Right cardiac atrium (tissue), 5 donors: Measurements from ENCODE around the gene PLA2G10. TPM values are rescaled to one million over a fixed set of nuclear protein-coding genes. Genes with fewer than 3 reads are reported as not detected.
"Not testable (repeated sequence)": the region's sequence is repeated elsewhere in the genome, so short reads cannot be mapped to it uniquely, and the experiment has no call there.

Experiments used
- ATAC-seq, 2 donors: fragments of 200-7000 bp; cut with Tn5 transposase; one replicate each; pipeline versions ENCODE4 v1.8.0 to v1.9.1; 2020; ENCODE audit warnings: moderate library complexity in 2 of 2, mild to moderate bottlenecking in 1 of 2
- DNase-seq, 3 donors: peaks; one replicate each; pipeline ENCODE4 v3.0.0-alpha.2; 2020
- H3K27ac ChIP-seq: one replicate; pipeline ENCODE4 v1.5.1; 2013; ENCODE audit warnings: mild to moderate bottlenecking, low read length, control low read depth, moderate library complexity
- H3K27me3 ChIP-seq: one replicate; pipeline ENCODE4 v1.6.1; 2013; ENCODE audit not compliant: control insufficient read depth, insufficient read depth
- H3K4me1 ChIP-seq: one replicate; pipeline ENCODE4 v1.6.1; 2013; ENCODE audit warnings: low read length; ENCODE audit not compliant: control insufficient read depth, insufficient read depth
- H3K4me3 ChIP-seq: one replicate; pipeline ENCODE4 v1.5.1; 2013; ENCODE audit warnings: low read length, control low read depth
- H3K9me3 ChIP-seq: one replicate; pipeline ENCODE4 v1.6.1; 2013; ENCODE audit warnings: low read length; ENCODE audit not compliant: control insufficient read depth
- WGBS: extraction: QIAGEN DNeasy Blood & Tissue Kit; methylation state at CpG from one replicate; pipeline ENCODE4 v1.1.7; 2013; 5-methylcytosine and 5-hydroxymethylcytosine counted together
- intact Hi-C, 4 donors: fragments of 100-400 bp; cut with DNase I; formaldehyde crosslinking; loops; one replicate each; pipeline versions ENCODE4 v1.11.0 to v1.14.0; 2022 to 2023
- polyA plus RNA-seq: library from polyadenylated mRNA; stranded (reverse); fragments of 200-250 nt; gene quantifications from one replicate; pipeline ENCODE4 v1.2.3, GENCODE V29; 2013
- total RNA-seq, 4 donors: library from RNA; stranded (reverse); fragmentation: NEBNext Ultra II Directional; extraction: Animal tissue kit (Norgen Biotek cat#: 25700); gene quantifications; one replicate each; pipeline ENCODE4 v1.2.1, GENCODE V29; 2021
- donor health status: healthy with polysubstance abuse.
- donor health status: DM: no; HTN: yes; CAD: no.
- donor health status: DM: no; HTN: no; CAD: no.
- donor health status: DM: no; HTN: yes; CAD: no; lungs with severe emphysema.
- donor health status: DM: yes; HTN: yes; CAD: no.

Gene PLA2G10
- total and polyA plus RNA-seq, 5 donors, result not detected

DNA sequence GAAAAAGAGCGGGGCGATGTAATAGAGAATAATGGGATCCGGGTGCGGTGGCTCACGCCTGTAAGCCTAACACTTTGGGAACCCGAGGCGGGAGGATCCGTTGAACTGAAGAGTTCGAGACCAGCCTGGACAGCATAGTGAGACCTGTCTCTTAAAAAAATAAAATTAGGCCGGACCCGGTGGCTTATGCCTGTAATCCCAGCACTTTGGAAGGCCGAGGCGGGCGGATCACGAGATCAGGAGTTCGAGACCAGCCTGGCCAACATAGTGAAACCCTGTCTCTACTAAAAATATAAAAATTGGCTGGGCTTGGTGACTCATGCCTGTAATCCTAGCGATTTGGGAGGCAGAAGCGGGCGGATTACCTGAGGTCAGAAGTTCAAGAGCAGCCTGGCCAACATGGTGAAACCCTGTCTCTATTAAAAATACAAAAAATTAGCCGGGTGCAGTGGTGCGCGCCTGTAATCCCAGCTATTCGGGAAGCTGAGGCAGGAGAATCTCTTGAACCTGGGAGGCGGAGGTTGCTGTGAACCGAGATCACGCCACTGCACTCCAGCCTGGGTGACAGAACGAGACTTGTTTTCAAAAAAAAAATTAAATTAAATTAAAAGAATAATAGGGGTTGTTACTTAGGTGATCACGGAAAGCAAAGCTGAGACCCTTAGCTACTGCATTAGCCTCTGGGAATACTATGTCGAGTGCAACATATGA is 63.3 kb downstream of the PLA2G10 start:
- H3K27me3 ChIP-seq, H3K9me3 ChIP-seq, H3K4me1 ChIP-seq, intact Hi-C loops, ATAC-seq: not testable (repeated sequence)
- WGBS, result 83% methylated on average over 29 of the region's 29 CpGs
- DNase-seq, result peak in 1 of 3 donors; percentile 56
- peak overlapping the region; percentile 89 for H3K27ac ChIP-seq
- peak overlapping the region; percentile 25 for H3K4me3 ChIP-seq

DNA sequence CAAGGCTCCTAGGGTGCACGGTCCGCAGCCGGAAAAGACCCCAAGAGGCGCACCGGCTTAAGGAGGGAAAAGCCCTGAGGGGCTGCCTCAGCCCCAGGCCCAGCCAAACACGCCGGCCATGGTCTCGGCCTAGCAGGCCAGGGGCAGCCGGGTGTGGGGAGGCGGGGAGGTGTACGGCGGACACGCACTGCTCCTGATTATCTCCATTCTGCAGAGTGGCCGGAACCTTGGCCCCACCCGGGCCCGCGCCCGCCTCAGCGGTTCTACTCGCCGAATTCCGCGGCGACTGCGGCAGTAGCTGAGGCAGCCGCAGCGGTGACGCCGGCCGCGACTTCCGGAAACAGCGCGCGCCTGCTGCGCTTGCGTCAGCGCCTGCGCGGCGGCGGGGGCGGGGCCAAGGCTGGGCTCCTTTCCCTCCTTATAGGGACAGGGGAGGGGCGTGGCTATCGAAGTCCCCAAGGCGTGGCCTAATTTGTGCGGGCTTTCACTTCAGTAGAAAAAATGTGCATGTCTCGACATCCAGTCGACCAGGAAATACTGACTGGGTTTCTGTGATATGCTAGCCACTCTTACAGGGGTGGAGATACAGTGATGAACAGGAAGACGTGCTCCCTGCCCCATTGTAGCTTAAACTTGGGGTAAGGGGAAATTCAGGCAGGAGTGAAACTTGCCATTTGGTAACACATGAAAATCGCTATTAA is 64.0 kb downstream of the PLA2G10 start, which contains the start of gene PARN:
PARN (minus strand) TSS at position 342 of the 701 bp plus-strand sequence; CDS start at position 207, 135 bp downstream.
- Histone ChIP-seq H3K9me3 (no peaks in the 10 kb centered on the region), H3K4me1 (no peaks in the 10 kb centered on the region), H3K27ac (peak within 1 kb of the TSS; percentile 92), H3K27me3 (no peaks in the 10 kb centered on the region), H3K4me3 (peak within 1 kb of the TSS; percentile 79)
- 1% methylated on average over 51 of the region's 51 CpGs for WGBS
- intact Hi-C loops, result no loop called here
- peak; percentile 85 to 86 for ATAC-seq
- peak; percentile 97 to 99 (median 99) for DNase-seq

DNA sequence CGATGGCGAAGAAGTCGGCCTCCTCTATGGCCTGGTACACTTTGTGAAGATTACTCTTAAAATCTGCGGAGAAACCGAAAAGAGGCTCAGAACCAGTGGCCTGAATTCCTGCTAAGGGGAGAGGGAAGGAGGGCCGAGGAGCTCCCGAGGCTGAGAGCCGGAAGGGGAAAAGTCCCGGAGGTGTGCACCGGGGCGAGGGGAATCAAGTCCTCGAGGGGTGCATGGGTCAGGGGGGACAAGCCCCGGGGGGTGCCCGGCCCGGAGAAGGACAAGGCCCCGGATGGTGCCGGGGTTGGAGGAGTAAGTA is 64.5 kb downstream of the PLA2G10 start:
- DNase-seq (no peak), ATAC-seq (no peak)
- Histone ChIP-seq H3K27me3 (no peaks in the 10 kb centered on the region), H3K4me3 (peak overlapping the region; percentile 79), H3K27ac (peak overlapping the region; percentile 92), H3K9me3 (no peaks in the 10 kb centered on the region), H3K4me1 (no peaks in the 10 kb centered on the region)
- 1% methylated on average over 17 of the region's 17 CpGs for WGBS
- intact Hi-C loops, result no loop called here

DNA sequence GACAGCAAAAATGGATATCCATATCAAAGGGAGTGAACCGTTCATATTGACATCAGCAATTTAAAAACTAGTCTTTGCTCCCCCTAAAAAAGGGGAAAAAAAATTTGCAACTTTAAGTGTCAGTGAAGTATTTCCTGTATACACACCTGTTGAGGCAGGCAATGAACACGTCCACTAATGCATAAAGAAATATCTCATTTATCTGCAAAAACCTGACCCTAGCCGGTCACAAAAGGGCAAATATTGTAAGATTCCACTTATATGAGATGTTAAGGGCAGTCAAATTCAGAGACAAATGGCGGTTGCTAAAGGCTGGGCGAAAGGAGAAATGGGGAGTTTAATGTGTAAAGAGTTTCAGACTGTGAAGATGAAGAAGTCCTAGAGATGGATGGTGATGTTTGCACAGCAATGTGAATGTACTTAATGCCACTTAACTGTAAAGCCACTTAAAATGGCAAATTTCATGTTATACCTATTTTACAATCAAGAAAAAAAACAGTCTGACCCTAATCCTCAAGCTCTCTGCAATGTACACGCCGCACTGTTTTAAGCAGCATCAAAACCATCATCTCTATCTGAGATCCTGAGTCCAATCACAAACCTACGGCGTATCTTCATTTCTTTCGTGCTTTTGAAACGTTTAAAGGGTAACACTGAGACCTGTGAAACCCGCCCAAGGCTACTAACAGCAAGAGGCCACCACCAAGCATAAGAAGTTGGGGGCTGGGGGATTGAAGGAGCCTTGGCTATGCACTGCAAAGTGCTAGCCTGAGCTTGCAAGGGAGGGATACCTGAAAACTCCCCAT is 65.1 kb downstream of the PLA2G10 start:
- ATAC-seq, result no peak
- Histone ChIP-seq H3K27me3 (no peaks in the 10 kb centered on the region), H3K4me1 (no peaks in the 10 kb centered on the region), H3K9me3 (no peaks in the 10 kb centered on the region), H3K27ac (peak overlapping the region; percentile 92), H3K4me3 (peak overlapping the region; percentile 79)
- DNase-seq, result no peak
- intact Hi-C loops, result no loop called here
- 59% methylated on average over 12 of the region's 12 CpGs for WGBS

DNA sequence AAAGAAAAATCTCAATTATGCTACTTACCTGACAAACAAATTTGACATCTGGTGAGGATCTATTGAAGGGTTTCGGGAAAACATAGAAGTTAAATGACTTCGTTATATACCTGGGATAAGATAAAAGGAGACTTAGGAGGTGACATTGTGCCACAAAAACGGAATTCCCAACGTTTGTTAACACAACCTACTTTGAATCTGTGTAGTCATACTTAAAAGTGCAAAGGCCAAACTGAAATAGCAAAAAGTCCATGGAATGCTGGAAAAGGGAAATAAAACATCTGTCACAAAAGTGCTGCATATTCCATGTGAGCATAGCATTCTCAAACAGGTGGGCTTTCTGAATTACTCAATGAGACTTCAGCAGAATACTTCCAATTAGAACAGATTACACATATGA is 67.0 kb downstream of the PLA2G10 start:
- no peaks in the 10 kb centered on the region for H3K27me3 ChIP-seq
- H3K27ac ChIP-seq, result no peak overlapping the region
- H3K4me1 ChIP-seq, result no peaks in the 10 kb centered on the region
- no peak for DNase-seq
- no peak for ATAC-seq
- intact Hi-C loops, result no loop called here
- H3K9me3 ChIP-seq, result no peaks in the 10 kb centered on the region
- 97% methylated on average over 4 of the region's 4 CpGs for WGBS
- H3K4me3 ChIP-seq, result no peak overlapping the region

Other genes starting within 250 kb of the PLA2G10 start
- 10 to 100 TPM; 19.2 to 23.8 (median 21.1) TPM for gene PARN, start 64.0 kb downstream of the PLA2G10 start, total RNA-seq
- 11.7 TPM for gene PARN, start 64.0 kb downstream of the PLA2G10 start, polyA plus RNA-seq
- gene BFAR, start 61.4 kb downstream of the PLA2G10 start, total RNA-seq, result 10 to 100 TPM; 27.1 to 32.6 (median 30.1) TPM
- 21.0 TPM for gene BFAR, start 61.4 kb downstream of the PLA2G10 start, polyA plus RNA-seq
- gene NPIPA3, start 9.1 kb upstream of the PLA2G10 start, total RNA-seq, result 1 to 10 TPM in 2 of 4 donors, under 1 TPM in 2; 0.62 to 2.3 (median 1.3) TPM
- gene NPIPA3, start 9.1 kb upstream of the PLA2G10 start, polyA plus RNA-seq, result 1.7 TPM
- 1 to 10 TPM; 1.1 to 4.8 (median 2.1) TPM for gene NPIPA2, start 48.2 kb upstream of the PLA2G10 start, total RNA-seq
- 2.1 TPM for gene NPIPA2, start 48.2 kb upstream of the PLA2G10 start, polyA plus RNA-seq
- 100 to 1,000 TPM; 165 to 419 (median 232) TPM for gene NOMO1, start 139.4 kb upstream of the PLA2G10 start, total RNA-seq
- 97.8 TPM for gene NOMO1, start 139.4 kb upstream of the PLA2G10 start, polyA plus RNA-seq
- 10 to 100 TPM; 40.7 to 76.6 (median 57.9) TPM for gene NPIPA1, start 243.1 kb upstream of the PLA2G10 start, total RNA-seq
- gene NPIPA1, start 243.1 kb upstream of the PLA2G10 start, polyA plus RNA-seq, result 61.6 TPM